ENCODE results near the gene SEMA4B.
A peak's percentile ranks its signal among the peaks of the same experiment; 100 is the strongest.
"Not testable (repeated sequence)": the region's sequence is repeated elsewhere in the genome, so short reads cannot be mapped to it uniquely, and the experiment has no call there.

Gene SEMA4B

GRCh38 chr15:90187257-90187868 is 13.8 kb upstream of the SEMA4B start:
- H3K79me1 ChIP-seq (ENCODE audit: low read length) = no peaks in the 10 kb centered on the region
- no CpG with 5 or more reads among the region's 8 CpGs for WGBS (ENCODE audit: extremely low coverage, insufficient coverage, low lambda C conversion rate)
- no peaks in the 10 kb centered on the region for H3K4me1 ChIP-seq (ENCODE audit: control insufficient read depth, low read depth, low read length)
- no peaks in the 10 kb centered on the region for H3K36me3 ChIP-seq (ENCODE audit: control insufficient read depth, insufficient read depth, low read length)
- DNase-seq = no peak
- H3K27ac ChIP-seq (ENCODE audit: low read depth, low read length) = no peak overlapping the region
- H3K79me2 ChIP-seq (ENCODE audit: control insufficient read depth, insufficient read depth, low read length) = no peaks in the 10 kb centered on the region
- H3K56ac ChIP-seq (ENCODE audit: low read length) = no peak overlapping the region
- no peak overlapping the region for H2AK5ac ChIP-seq (ENCODE audit: low read length)
- H3K27me3 ChIP-seq (ENCODE audit: insufficient read depth, low read length, poor library complexity) = no peaks in the 10 kb centered on the region
- H2BK120ac ChIP-seq (ENCODE audit: low read depth, low read length) = no peak overlapping the region
- H4K8ac ChIP-seq (ENCODE audit: low read depth, low read length) = no peak overlapping the region
- H3K18ac ChIP-seq (ENCODE audit: low read length) = no peak overlapping the region
- no peak overlapping the region for H4K5ac ChIP-seq (ENCODE audit: low read length)
- no peak overlapping the region for H3K4me2 ChIP-seq (ENCODE audit: low read length)
- no peak overlapping the region for H3K4ac ChIP-seq (ENCODE audit: low read depth, low read length)
- no peak overlapping the region for H3K9ac ChIP-seq (ENCODE audit: low read length)
- H3K4me3 ChIP-seq (ENCODE audit: low read length) = no peak overlapping the region
- no peak overlapping the region for H3K23ac ChIP-seq (ENCODE audit: low read length)
- H2BK5ac ChIP-seq (ENCODE audit: low read length) = no peak overlapping the region
- H2BK15ac ChIP-seq (replicated peaks; ENCODE audit: low read depth) = no peak overlapping the region

- not testable (repeated sequence) for H3K23ac ChIP-seq (ENCODE audit: low read length); H3K4me1 ChIP-seq (ENCODE audit: control insufficient read depth, low read depth, low read length); H3K4ac ChIP-seq (ENCODE audit: low read depth, low read length); H2BK5ac ChIP-seq (ENCODE audit: low read length); H3K9ac ChIP-seq (ENCODE audit: low read length); H3K18ac ChIP-seq (ENCODE audit: low read length); H2BK120ac ChIP-seq (ENCODE audit: low read depth, low read length); H4K5ac ChIP-seq (ENCODE audit: low read length); H3K27me3 ChIP-seq (ENCODE audit: insufficient read depth, low read length, poor library complexity); H3K27ac ChIP-seq (ENCODE audit: low read depth, low read length); DNase-seq; H2AK5ac ChIP-seq (ENCODE audit: low read length); H3K79me2 ChIP-seq (ENCODE audit: control insufficient read depth, insufficient read depth, low read length); H2BK15ac ChIP-seq (replicated peaks; ENCODE audit: low read depth); H3K56ac ChIP-seq (ENCODE audit: low read length); H4K8ac ChIP-seq (ENCODE audit: low read depth, low read length); H3K4me2 ChIP-seq (ENCODE audit: low read length); H3K36me3 ChIP-seq (ENCODE audit: control insufficient read depth, insufficient read depth, low read length); H3K4me3 ChIP-seq (ENCODE audit: low read length); H3K79me1 ChIP-seq (ENCODE audit: low read length)
- no CpG with 5 or more reads among the region's 7 CpGs for WGBS (ENCODE audit: extremely low coverage, insufficient coverage, low lambda C conversion rate)
These were observed 13.1 kb upstream of the SEMA4B start for GRCh38 chr15:90188065-90188464.

DNA sequence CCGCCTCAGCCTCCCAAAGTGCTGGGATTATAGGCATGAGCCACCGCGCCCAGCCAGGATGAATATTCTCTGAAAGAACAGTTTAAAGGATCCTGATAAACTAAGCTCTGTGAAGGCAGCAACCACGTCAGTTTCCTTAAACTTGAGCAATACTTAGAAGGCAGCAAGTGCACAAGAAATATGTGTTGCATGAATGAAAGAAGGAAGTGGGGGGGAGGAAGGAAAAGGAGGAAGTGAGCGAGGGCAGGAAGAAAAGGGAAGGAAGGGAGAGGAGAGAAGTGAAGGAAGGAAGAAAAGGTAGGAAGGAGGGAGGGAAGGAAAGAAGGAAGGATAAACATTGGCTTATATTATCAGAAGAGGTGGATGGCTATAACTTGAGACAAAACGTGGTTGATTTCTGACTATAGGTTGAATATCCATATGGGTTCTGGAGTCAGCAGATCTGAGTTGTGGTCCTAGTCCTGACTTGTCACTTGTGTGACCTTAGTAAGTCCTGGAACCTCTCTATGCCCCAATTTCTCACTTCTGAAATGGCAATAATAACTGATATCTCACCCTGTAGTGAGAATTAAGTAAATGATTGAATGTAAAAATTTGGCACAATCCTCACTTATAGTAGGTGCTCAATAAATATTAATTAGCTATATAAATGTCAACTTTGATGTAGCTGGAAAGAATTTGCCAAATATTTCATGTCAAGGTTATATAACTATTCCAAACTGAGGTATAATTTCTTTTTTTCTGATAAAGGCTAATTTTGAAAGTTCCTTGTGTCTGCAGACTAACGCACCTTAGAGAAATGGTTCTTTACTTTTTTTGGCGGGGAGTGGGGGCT is 12.0 kb upstream of the SEMA4B start:
- H3K36me3 ChIP-seq (ENCODE audit: control insufficient read depth, insufficient read depth, low read length) = no peaks in the 10 kb centered on the region
- no peak overlapping the region for H3K4me3 ChIP-seq (ENCODE audit: low read length)
- H4K5ac ChIP-seq (ENCODE audit: low read length) = no peak overlapping the region
- H3K9ac ChIP-seq (ENCODE audit: low read length) = no peak overlapping the region
- no peaks in the 10 kb centered on the region for H3K79me2 ChIP-seq (ENCODE audit: control insufficient read depth, insufficient read depth, low read length)
- H2AK5ac ChIP-seq (ENCODE audit: low read length) = no peak overlapping the region
- H3K18ac ChIP-seq (ENCODE audit: low read length) = no peak overlapping the region
- no peak for DNase-seq
- H3K56ac ChIP-seq (ENCODE audit: low read length) = no peak overlapping the region
- WGBS (ENCODE audit: extremely low coverage, insufficient coverage, low lambda C conversion rate) = 100% methylated on average over 1 of the region's 8 CpGs
- no peak overlapping the region for H2BK120ac ChIP-seq (ENCODE audit: low read depth, low read length)
- no peak overlapping the region for H3K27ac ChIP-seq (ENCODE audit: low read depth, low read length)
- H4K8ac ChIP-seq (ENCODE audit: low read depth, low read length) = no peak overlapping the region
- H3K4me2 ChIP-seq (ENCODE audit: low read length) = no peak overlapping the region
- H3K79me1 ChIP-seq (ENCODE audit: low read length) = no peaks in the 10 kb centered on the region
- no peak overlapping the region for H3K4ac ChIP-seq (ENCODE audit: low read depth, low read length)
- no peak overlapping the region for H2BK15ac ChIP-seq (replicated peaks; ENCODE audit: low read depth)
- no peak overlapping the region for H3K23ac ChIP-seq (ENCODE audit: low read length)
- no peaks in the 10 kb centered on the region for H3K4me1 ChIP-seq (ENCODE audit: control insufficient read depth, low read depth, low read length)
- no peak overlapping the region for H2BK5ac ChIP-seq (ENCODE audit: low read length)
- no peaks in the 10 kb centered on the region for H3K27me3 ChIP-seq (ENCODE audit: insufficient read depth, low read length, poor library complexity)

GRCh38 chr15:90189781-90190467 is 11.2 kb upstream of the SEMA4B start:
- Histone ChIP-seq H3K56ac (ENCODE audit: low read length) (no peak overlapping the region), H3K79me2 (ENCODE audit: control insufficient read depth, insufficient read depth, low read length) (no peaks in the 10 kb centered on the region), H4K8ac (ENCODE audit: low read depth, low read length) (no peak overlapping the region), H3K4me3 (ENCODE audit: low read length) (no peak overlapping the region), H3K79me1 (ENCODE audit: low read length) (no peaks in the 10 kb centered on the region), H3K4me2 (ENCODE audit: low read length) (no peak overlapping the region), H3K18ac (ENCODE audit: low read length) (no peak overlapping the region), H3K23ac (ENCODE audit: low read length) (no peak overlapping the region), H4K5ac (ENCODE audit: low read length) (no peak overlapping the region), H3K9ac (ENCODE audit: low read length) (no peak overlapping the region), H2AK5ac (ENCODE audit: low read length) (no peak overlapping the region), H3K4me1 (ENCODE audit: control insufficient read depth, low read depth, low read length) (no peaks in the 10 kb centered on the region), H2BK5ac (ENCODE audit: low read length) (no peak overlapping the region), H2BK15ac (replicated peaks; ENCODE audit: low read depth) (no peak overlapping the region), H3K4ac (ENCODE audit: low read depth, low read length) (no peak overlapping the region), H3K27me3 (ENCODE audit: insufficient read depth, low read length, poor library complexity) (no peaks in the 10 kb centered on the region), H2BK120ac (ENCODE audit: low read depth, low read length) (no peak overlapping the region), H3K36me3 (ENCODE audit: control insufficient read depth, insufficient read depth, low read length) (no peaks in the 10 kb centered on the region), H3K27ac (ENCODE audit: low read depth, low read length) (no peak overlapping the region)
- no CpG with 5 or more reads among the region's 10 CpGs for WGBS (ENCODE audit: extremely low coverage, insufficient coverage, low lambda C conversion rate)
- DNase-seq = no peak

DNA sequence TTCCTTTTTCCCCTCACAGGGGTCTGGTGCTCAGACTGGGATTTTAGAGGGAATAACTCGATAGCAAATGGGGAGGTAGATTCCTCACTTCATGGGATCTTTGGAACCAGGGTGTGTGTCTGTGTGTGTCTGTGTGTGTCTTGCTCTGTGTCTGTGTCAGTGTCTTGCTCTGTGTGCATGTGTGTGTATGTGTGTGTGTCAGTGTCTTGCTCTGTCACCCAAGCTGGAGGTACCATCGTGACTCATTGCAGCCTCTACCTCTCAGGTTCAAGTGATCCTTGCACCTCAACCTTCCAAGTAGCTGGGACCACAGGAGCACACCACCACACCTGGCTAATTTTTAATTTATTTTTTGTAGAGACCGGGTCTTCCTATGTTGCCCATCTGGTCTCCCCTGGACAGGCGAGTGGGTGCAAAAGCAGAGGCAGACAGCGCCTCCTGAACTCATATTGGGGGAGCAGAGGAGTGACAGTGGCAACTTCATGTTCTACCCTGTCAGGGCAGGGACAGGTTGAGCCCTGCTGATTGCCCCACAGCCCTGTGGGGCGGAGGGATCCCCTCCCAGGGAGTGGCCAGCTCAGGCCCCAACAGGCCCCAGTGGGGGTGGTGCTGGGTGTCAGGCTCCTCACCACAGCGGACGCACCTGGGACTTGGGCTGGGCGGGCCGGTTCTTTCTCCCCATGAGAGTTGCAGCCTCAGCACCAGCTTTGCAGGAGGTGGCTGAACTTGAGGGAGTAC is 10.4 kb upstream of the SEMA4B start:
- no peak overlapping the region for H4K8ac ChIP-seq (ENCODE audit: low read depth, low read length)
- no peak overlapping the region for H3K27ac ChIP-seq (ENCODE audit: low read depth, low read length)
- no peaks in the 10 kb centered on the region for H3K79me2 ChIP-seq (ENCODE audit: control insufficient read depth, insufficient read depth, low read length)
- H4K5ac ChIP-seq (ENCODE audit: low read length) = no peak overlapping the region
- H3K9ac ChIP-seq (ENCODE audit: low read length) = no peak overlapping the region
- H3K4me2 ChIP-seq (ENCODE audit: low read length) = no peak overlapping the region
- H3K27me3 ChIP-seq (ENCODE audit: insufficient read depth, low read length, poor library complexity) = no peaks in the 10 kb centered on the region
- no peak overlapping the region for H3K4ac ChIP-seq (ENCODE audit: low read depth, low read length)
- peak overlapping the region; percentile 25 for H3K56ac ChIP-seq (ENCODE audit: low read length)
- no peak overlapping the region for H3K18ac ChIP-seq (ENCODE audit: low read length)
- DNase-seq = no peak
- H2BK15ac ChIP-seq (replicated peaks; ENCODE audit: low read depth) = no peak overlapping the region
- H3K79me1 ChIP-seq (ENCODE audit: low read length) = no peaks in the 10 kb centered on the region
- no peak overlapping the region for H3K23ac ChIP-seq (ENCODE audit: low read length)
- no peak overlapping the region for H2BK5ac ChIP-seq (ENCODE audit: low read length)
- no peak overlapping the region for H2BK120ac ChIP-seq (ENCODE audit: low read depth, low read length)
- no peaks in the 10 kb centered on the region for H3K4me1 ChIP-seq (ENCODE audit: control insufficient read depth, low read depth, low read length)
- no peaks in the 10 kb centered on the region for H3K36me3 ChIP-seq (ENCODE audit: control insufficient read depth, insufficient read depth, low read length)
- H2AK5ac ChIP-seq (ENCODE audit: low read length) = no peak overlapping the region
- H3K4me3 ChIP-seq (ENCODE audit: low read length) = no peak overlapping the region
- no CpG with 5 or more reads among the region's 10 CpGs for WGBS (ENCODE audit: extremely low coverage, insufficient coverage, low lambda C conversion rate)
